ENCODE measurements around the gene PTPRR.

DNA sequence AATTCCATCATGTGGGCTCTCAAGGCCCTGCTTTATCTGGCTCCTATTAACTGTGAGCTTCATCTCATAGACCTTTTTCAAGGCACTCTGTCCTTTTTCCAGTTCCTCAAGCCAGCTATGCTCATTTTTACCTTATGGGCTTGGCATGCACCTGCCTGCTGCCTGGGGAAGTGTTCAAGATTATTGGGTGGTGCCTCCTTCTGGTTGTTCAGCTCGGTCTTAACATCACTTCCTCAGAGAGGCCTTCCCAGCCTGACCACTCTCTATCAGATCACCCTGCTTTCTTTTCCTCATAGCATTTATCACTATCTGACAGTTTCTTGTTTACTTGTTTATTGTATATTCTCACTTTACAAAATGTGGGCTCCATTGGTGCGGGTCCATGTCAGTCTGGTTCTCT is 141.3 kb downstream of the PTPRR start:
- TF ChIP-seq, protein P1, sequence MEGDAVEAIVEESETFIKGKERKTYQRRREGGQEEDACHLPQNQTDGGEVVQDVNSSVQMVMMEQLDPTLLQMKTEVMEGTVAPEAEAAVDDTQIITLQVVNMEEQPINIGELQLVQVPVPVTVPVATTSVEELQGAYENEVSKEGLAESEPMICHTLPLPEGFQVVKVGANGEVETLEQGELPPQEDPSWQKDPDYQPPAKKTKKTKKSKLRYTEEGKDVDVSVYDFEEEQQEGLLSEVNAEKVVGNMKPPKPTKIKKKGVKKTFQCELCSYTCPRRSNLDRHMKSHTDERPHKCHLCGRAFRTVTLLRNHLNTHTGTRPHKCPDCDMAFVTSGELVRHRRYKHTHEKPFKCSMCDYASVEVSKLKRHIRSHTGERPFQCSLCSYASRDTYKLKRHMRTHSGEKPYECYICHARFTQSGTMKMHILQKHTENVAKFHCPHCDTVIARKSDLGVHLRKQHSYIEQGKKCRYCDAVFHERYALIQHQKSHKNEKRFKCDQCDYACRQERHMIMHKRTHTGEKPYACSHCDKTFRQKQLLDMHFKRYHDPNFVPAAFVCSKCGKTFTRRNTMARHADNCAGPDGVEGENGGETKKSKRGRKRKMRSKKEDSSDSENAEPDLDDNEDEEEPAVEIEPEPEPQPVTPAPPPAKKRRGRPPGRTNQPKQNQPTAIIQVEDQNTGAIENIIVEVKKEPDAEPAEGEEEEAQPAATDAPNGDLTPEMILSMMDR (conservative IDR thresholded peaks at IDR 0.05; ENCODE audit: low read length): no peak
- TF ChIP-seq EZH2phosphoT487 (IDR thresholded peaks at IDR 0.05; ENCODE audit: borderline replicate concordance, low read depth, low read length): no peak
